AG04450 (cell line): ENCODE measurements around the gene HIC1. TPM values are rescaled to one million over a fixed set of nuclear protein-coding genes. Genes with fewer than 3 reads are reported as not detected.

Source experiments
- CTCF ChIA-PET: fragments of 300-600, 350-600 bp; formaldehyde crosslinking; extraction: SDS; loops from one replicate; lab custom pipeline; 2022; ENCODE audit warnings: antibody characterized with exemption, inconsistent platforms; lab: Charles Lee
- POLR2A ChIA-PET: fragments of 350-600 bp; formaldehyde crosslinking; extraction: SDS; loops from one replicate; lab custom pipeline; 2021; ENCODE audit warnings: antibody characterized with exemption, inconsistent platforms; lab: Yijun Ruan, JAX
- DNase-seq: peaks from one replicate; pipeline ENCODE4 v3.0.0-alpha.2; 2011; ENCODE audit warnings: low read depth, low spot score
- H3K27ac ChIP-seq: one replicate; pipeline ENCODE4 v1.5.1; 2012; ENCODE audit warnings: low read depth, low read length, control low read depth
- H3K27me3 ChIP-seq: one replicate; pipeline ENCODE4 v1.6.0; 2012; ENCODE audit warnings: low read length; ENCODE audit not compliant: control insufficient read depth, insufficient read depth
- H3K4me3 ChIP-seq: 2 replicates; pipeline ENCODE4 v1.5.1; 2011; ENCODE audit warnings: mild to moderate bottlenecking, low read depth, low read length, control low read depth
- H3K9me3 ChIP-seq: 2 replicates; pipeline ENCODE4 v1.5.1; 2012; ENCODE audit warnings: low read length; ENCODE audit not compliant: control insufficient read depth, insufficient read depth
- CTCF ChIP-seq: IDR thresholded peaks from 2 replicates; pipeline ENCODE4 v1.5.1; 2011; ENCODE audit warnings: low read depth, low read length, control low read depth, inconsistent platforms
- polyA plus RNA-seq: library from polyadenylated mRNA; depleted of rRNA; stranded (reverse); fragments of >200 nt; gene quantifications from 2 replicates; pipeline ENCODE4 v1.2.3, GENCODE V29; 2011

HIC1 gene
- polyA plus RNA-seq, 1 experiment, result 12.7 TPM

- Histone ChIP-seq H3K27ac (no peak overlapping the region), H3K4me3 (no peak overlapping the region), H3K9me3 (peaks cover 6% of the 10 kb centered on the region; the same call in 1 of the 2 replicates), H3K27me3 (peaks cover 64% of the 10 kb centered on the region)
- DNase-seq, result no peak
- CTCF ChIA-PET, result no interaction called here
- TF ChIP-seq CTCF, result no peak
- POLR2A ChIA-PET, result no interaction called here
Measured at GRCh38 chr17:2017274-2017941, 37.5 kb upstream of the HIC1 start.

GRCh38 chr17:2018716-2019510 is 36.0 kb upstream of the HIC1 start:
- Histone ChIP-seq H3K9me3 (no peaks in the 10 kb centered on the region; the same call in 1 of the 2 replicates), H3K27ac (no peak overlapping the region), H3K4me3 (no peak overlapping the region), H3K27me3 (peaks cover 75% of the 10 kb centered on the region)
- CTCF ChIA-PET, result interaction anchor here (1.7 kb wide), 1 partner anchor 110 kb away, joined by 5 read pairs; no protein-coding TSS in a partner anchor
- DNase-seq, result no peak
- POLR2A ChIA-PET, result no interaction called here
- TF ChIP-seq CTCF, result no peak

- DNase-seq, result no peak
- ChIA-PET POLR2A (no interaction called here), CTCF (interaction anchor here (1.7 kb wide), 1 partner anchor 111 kb away, joined by 5 read pairs; no protein-coding TSS in a partner anchor)
- Histone ChIP-seq H3K27me3 (peaks cover 76% of the 10 kb centered on the region), H3K27ac (no peak overlapping the region), H3K9me3 (no peaks in the 10 kb centered on the region; the same call in 1 of the 2 replicates), H3K4me3 (no peak overlapping the region)
- TF ChIP-seq CTCF, result no peak
Measured at GRCh38 chr17:2019723-2020122, 35.2 kb upstream of the HIC1 start.

DNA sequence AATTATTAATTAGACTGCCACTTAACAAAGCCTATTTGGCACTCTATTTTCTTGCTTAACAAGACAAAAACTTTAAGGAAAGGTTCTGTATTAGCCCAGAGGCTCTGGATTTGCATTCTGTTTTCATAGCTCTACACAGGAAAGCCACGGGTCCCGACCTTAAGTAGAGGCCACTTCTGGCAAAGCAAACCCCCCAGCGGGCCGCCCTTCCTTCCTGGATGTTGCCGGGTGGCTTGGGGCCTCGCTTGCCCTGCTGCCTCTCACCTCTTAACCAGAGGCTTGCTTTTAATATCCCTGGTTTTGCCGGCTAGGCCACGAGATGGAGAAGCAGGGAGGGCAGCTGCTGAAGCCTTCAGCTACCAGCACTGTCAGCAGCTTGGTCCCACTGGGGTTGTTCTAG is 34.2 kb upstream of the HIC1 start:
- no peak overlapping the region for H3K27ac ChIP-seq
- no peak overlapping the region for H3K4me3 ChIP-seq
- no peak for DNase-seq
- CTCF ChIA-PET, result no interaction called here
- no peaks in the 10 kb centered on the region; the same call in 1 of the 2 replicates for H3K9me3 ChIP-seq
- no peak for TF ChIP-seq CTCF
- POLR2A ChIA-PET, result no interaction called here
- peaks cover 75% of the 10 kb centered on the region for H3K27me3 ChIP-seq
